PC-9 (cell line): ENCODE measurements around the gene CEP70. TPM values are rescaled to one million over a fixed set of nuclear protein-coding genes. Genes with fewer than 3 reads are reported as not detected.

ENCODE experiments used
- BruUV-seq: library from RNA; stranded (reverse); fragments of 400-500 nt; replicated peaks from 2 replicates; lab custom pipeline; 2021; lab: Mats Ljungman, UMichigan
- CTCF ChIA-PET: fragments of 300-600 bp; sonication (Branson Sonifier 250); formaldehyde crosslinking; loops from one replicate; lab custom pipeline; 2022; ENCODE audit warnings: antibody characterized with exemption; lab: Charles Lee
- POLR2A ChIA-PET: fragments of 300-600 bp; sonication (Branson Sonifier 250); formaldehyde crosslinking; loops from one replicate; lab custom pipeline; 2022; ENCODE audit warnings: antibody characterized with exemption; ENCODE audit not compliant: unreplicated experiment; lab: Charles Lee
- DNase-seq, 2 experiments: peaks; one replicate each; pipeline versions ENCODE4 v3.0.0 to v3.0.0-alpha.2; 2015 to 2022; ENCODE audit warnings: mixed read lengths in 1 of 2
- H2AFZ ChIP-seq: fragments of 200-600 bp; sonication (generic); 2 replicates; pipeline ENCODE4 v1.8.1; 2017; ENCODE audit warnings: antibody characterized with exemption
- H3F3A ChIP-seq: fragments of 200-600 bp; sonication (generic); 2 replicates; pipeline ENCODE4 v1.8.1; 2017; ENCODE audit warnings: antibody characterized with exemption, mild to moderate bottlenecking, low read depth; ENCODE audit not compliant: insufficient read depth
- H3K27ac ChIP-seq: fragments of 200-600 bp; sonication (generic); 2 replicates; pipeline ENCODE4 v1.6.1; 2016; ENCODE audit warnings: mixed run types
- H3K27me3 ChIP-seq: fragments of 200-600 bp; sonication (generic); 2 replicates; pipeline ENCODE4 v1.6.1; 2016; ENCODE audit warnings: low read depth, mixed run types; ENCODE audit not compliant: insufficient read depth
- H3K36me3 ChIP-seq: fragments of 200-600 bp; sonication (generic); 2 replicates; pipeline ENCODE4 v1.6.1; 2016; ENCODE audit warnings: low read depth, mixed run types
- H3K4me1 ChIP-seq: fragments of 200-600 bp; sonication (generic); replicated peaks from 2 replicates; pipeline ENCODE4 v1.6.1; 2016; ENCODE audit warnings: mixed run types; ENCODE audit not compliant: insufficient read depth
- H3K4me2 ChIP-seq: fragments of 200-600 bp; sonication (generic); 2 replicates; pipeline ENCODE4 v1.6.1; 2017; ENCODE audit warnings: mixed run types
- H3K4me3 ChIP-seq: fragments of 200-600 bp; sonication (generic); 2 replicates; pipeline ENCODE4 v1.6.1; 2016; ENCODE audit warnings: mixed run types
- H3K79me2 ChIP-seq: fragments of 200-600 bp; sonication (generic); 2 replicates; pipeline ENCODE4 v1.6.1; 2017; ENCODE audit warnings: low read depth, mixed run types
- H3K9me2 ChIP-seq: fragments of 200-600 bp; sonication (generic); 2 replicates; pipeline ENCODE4 v1.8.1; 2017; ENCODE audit warnings: mild to moderate bottlenecking; ENCODE audit not compliant: insufficient read depth
- H3K9me3 ChIP-seq: fragments of 200-600 bp; sonication (generic); 2 replicates; pipeline ENCODE4 v1.8.1; 2016; ENCODE audit warnings: low read depth; ENCODE audit not compliant: insufficient read depth
- H4K20me1 ChIP-seq: fragments of 200-600 bp; sonication (generic); 2 replicates; pipeline ENCODE4 v1.8.1; 2017; ENCODE audit not compliant: insufficient read depth
- CTCF ChIP-seq: fragments of 200-600 bp; sonication (generic); conservative IDR thresholded peaks from 2 replicates; pipeline ENCODE4 v1.6.1; 2017; ENCODE audit warnings: mixed run types, antibody characterized with exemption, mild to moderate bottlenecking, moderate library complexity
- EZH2 ChIP-seq: fragments of 200-600 bp; sonication (generic); IDR thresholded peaks from 2 replicates; pipeline ENCODE4 v1.8.0; 2017; ENCODE audit warnings: antibody characterized with exemption, low read depth
- intact Hi-C: fragments of 100-400 bp; cut with micrococcal nuclease; formaldehyde crosslinking; loops from one replicate; pipeline ENCODE4 v1.10.0; 2022; ENCODE audit not compliant: unreplicated experiment
- total RNA-seq: library from RNA; stranded (reverse); gene quantifications from 2 replicates; pipeline ENCODE4 v1.2.3, GENCODE V29; 2021

The CEP70 gene
- total RNA-seq, 1 experiment from 2014 or later: 73.6 TPM

GRCh38 chr3:138464491-138464860 is 129.6 kb downstream of the CEP70 start:
- H3K4me2 ChIP-seq: no peak overlapping the region
- H3K9me3 ChIP-seq: no peaks in the 10 kb centered on the region
- CTCF ChIA-PET: no interaction called here
- POLR2A ChIA-PET: no interaction called here
- intact Hi-C loops: no loop called here
- DNase-seq: no peak
- H3K4me3 ChIP-seq: no peak overlapping the region
- no peaks in the 10 kb centered on the region for H4K20me1 ChIP-seq
- no peak overlapping the region for H2AFZ ChIP-seq
- H3K9me2 ChIP-seq: no peaks in the 10 kb centered on the region
- no peaks in the 10 kb centered on the region for H3K79me2 ChIP-seq
- TF ChIP-seq CTCF (no peak), EZH2 (no peak)
- H3K36me3 ChIP-seq: no peaks in the 10 kb centered on the region
- H3K27ac ChIP-seq: no peak overlapping the region
- no peaks in the 10 kb centered on the region for H3F3A ChIP-seq
- no peaks in the 10 kb centered on the region for H3K4me1 ChIP-seq
- no peaks in the 10 kb centered on the region for H3K27me3 ChIP-seq
- BruUV-seq: no TSS peak

- intact Hi-C loops: no loop called here
- Histone ChIP-seq H3K9me2 (no peaks in the 10 kb centered on the region), H3K4me3 (no peak overlapping the region), H3K27ac (no peak overlapping the region), H3K9me3 (no peaks in the 10 kb centered on the region), H4K20me1 (no peaks in the 10 kb centered on the region), H2AFZ (no peak overlapping the region), H3K36me3 (no peaks in the 10 kb centered on the region), H3K4me2 (no peak overlapping the region), H3K4me1 (no peaks in the 10 kb centered on the region), H3K79me2 (no peaks in the 10 kb centered on the region), H3K27me3 (no peaks in the 10 kb centered on the region), H3F3A (no peaks in the 10 kb centered on the region)
- TF ChIP-seq EZH2 (no peak), CTCF (no peak)
- no TSS peak for BruUV-seq
- CTCF ChIA-PET: no interaction called here
- no peak for DNase-seq
- POLR2A ChIA-PET: no interaction called here
Measured at GRCh38 chr3:138463724-138464490, 130.2 kb downstream of the CEP70 start.

GRCh38 chr3:138461896-138462295 is 132.2 kb downstream of the CEP70 start:
- no peaks in the 10 kb centered on the region for H3F3A ChIP-seq
- H3K79me2 ChIP-seq: no peaks in the 10 kb centered on the region
- no peaks in the 10 kb centered on the region for H3K9me2 ChIP-seq
- CTCF ChIA-PET: no interaction called here
- no peak for DNase-seq
- BruUV-seq: no TSS peak
- H3K27ac ChIP-seq: no peak overlapping the region
- H4K20me1 ChIP-seq: no peaks in the 10 kb centered on the region
- H3K9me3 ChIP-seq: no peaks in the 10 kb centered on the region
- no peaks in the 10 kb centered on the region for H3K4me1 ChIP-seq
- H3K36me3 ChIP-seq: no peaks in the 10 kb centered on the region
- TF ChIP-seq CTCF (no peak), EZH2 (no peak)
- H3K4me3 ChIP-seq: no peak overlapping the region
- POLR2A ChIA-PET: no interaction called here
- no peak overlapping the region for H2AFZ ChIP-seq
- intact Hi-C loops: no loop called here
- H3K4me2 ChIP-seq: no peak overlapping the region
- no peaks in the 10 kb centered on the region for H3K27me3 ChIP-seq
